GM21381 (cell line): ENCODE measurements around the gene HIGD2B.
"Not testable (repeated sequence)": the region's sequence is repeated elsewhere in the genome, so short reads cannot be mapped to it uniquely, and the experiment has no call there.

Source experiments
- ATAC-seq: cut with Tn5 transposase; IDR thresholded peaks from one replicate; pipeline ENCODE4 v1.9.1; 2021; ENCODE audit warnings: mild to moderate bottlenecking, moderate library complexity; ENCODE audit not compliant: unreplicated experiment

Gene HIGD2B

GRCh38 chr15:72680931-72681330 is 5.1 kb downstream of the HIGD2B start:
- no peak for ATAC-seq

DNA sequence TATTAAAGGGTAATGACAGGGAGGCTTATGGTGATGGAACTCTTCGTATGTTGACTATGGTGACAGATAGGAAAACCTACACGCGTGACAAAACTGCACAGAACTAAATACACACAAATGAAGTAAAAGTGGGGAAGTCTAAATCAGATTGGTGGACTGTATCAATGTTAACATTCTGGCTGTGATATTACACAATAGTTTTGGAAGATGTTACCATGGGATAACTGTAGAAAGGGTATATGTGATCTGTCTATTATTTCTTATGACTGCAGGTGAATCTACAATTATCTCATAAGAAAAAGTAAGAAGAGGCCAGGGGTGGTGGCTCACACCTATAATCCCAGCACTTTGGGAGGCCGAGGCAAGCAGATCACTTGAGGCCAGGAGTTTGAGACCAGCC is 9.1 kb downstream of the HIGD2B start:
- ATAC-seq, result no peak

- ATAC-seq, result no peak
These were observed 14.5 kb downstream of the HIGD2B start for GRCh38 chr15:72671525-72671924.

- ATAC-seq, result peak; percentile 95
These were observed 15.2 kb downstream of the HIGD2B start for GRCh38 chr15:72670656-72671352.

GRCh38 chr15:72669803-72670202 is 16.2 kb downstream of the HIGD2B start:
- ATAC-seq, result not testable (repeated sequence)

DNA sequence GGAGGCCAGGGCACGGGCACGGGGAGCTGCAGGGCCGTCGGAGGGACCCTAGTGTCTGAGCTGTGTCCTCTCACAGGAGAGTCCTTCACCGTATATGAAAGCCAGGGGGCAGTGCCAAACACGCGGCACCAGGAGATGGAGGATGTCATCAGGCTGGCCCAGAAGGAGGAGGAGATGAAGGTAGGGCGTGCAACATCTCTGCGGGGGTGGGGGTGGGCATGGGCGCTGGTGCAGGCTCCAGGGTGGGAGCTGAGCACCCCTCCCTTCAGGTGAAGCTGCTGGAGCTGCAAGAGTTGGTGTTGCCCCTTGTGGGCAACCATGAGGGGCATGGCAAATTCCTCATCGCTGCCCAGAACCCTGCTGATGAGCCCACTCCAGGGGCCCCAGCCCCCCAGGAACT is 20.3 kb downstream of the HIGD2B start:
- not testable (repeated sequence) for ATAC-seq

DNA sequence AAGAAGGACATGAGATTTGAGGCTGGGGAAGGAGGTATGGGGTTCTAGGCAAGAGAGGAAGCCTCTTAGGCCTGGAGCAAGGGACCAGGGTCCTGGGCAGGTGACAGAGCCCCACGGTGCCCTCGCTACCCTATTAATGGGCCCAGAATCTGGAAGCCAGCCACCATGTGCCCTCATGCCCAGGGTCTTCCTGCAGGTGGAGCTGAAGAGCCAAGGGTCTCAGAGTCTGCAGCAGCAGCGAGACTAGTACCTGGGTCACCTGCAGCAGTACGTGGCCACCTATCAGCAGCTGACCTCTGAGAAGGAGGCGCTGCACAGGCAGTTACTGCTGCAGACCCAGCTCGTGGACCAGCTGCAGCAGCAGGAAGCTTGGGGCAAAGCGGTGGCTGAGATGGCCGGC is 22.1 kb downstream of the HIGD2B start:
- not testable (repeated sequence) for ATAC-seq

DNA sequence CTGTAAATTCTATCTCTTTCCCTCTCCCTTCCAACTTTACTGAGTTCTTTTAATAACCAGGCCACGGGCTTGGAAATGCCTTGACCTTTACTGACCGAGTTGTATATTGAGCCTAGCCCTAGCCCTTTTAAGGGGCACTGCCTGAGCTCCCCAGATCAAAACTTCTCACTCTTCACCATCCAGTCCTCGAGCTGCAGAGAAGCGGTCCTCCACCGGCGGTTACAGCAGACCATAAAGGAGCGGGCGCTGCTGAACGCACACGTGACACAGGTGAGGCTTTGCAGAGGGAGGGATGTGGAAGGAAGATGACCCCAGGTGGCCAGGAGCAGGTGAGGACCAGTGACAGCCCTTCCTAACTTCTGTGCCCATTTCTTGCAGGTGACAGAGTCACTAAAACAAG is 24.9 kb downstream of the HIGD2B start:
- not testable (repeated sequence) for ATAC-seq

- ATAC-seq, result not testable (repeated sequence)
These were observed 30.0 kb downstream of the HIGD2B start for GRCh38 chr15:72656014-72656413.

- ATAC-seq, result not testable (repeated sequence)
These were observed 31.6 kb downstream of the HIGD2B start, which contains the start of gene GOLGA6B for GRCh38 chr15:72654397-72654796. Gene GOLGA6B (plus strand): TSS chr15:72654697. CDS start chr15:72654738, 41 bp downstream.

- ATAC-seq, result not testable (repeated sequence)
These were observed 37.2 kb downstream of the HIGD2B start for GRCh38 chr15:72648631-72649253.

- ATAC-seq, result not testable (repeated sequence)
These were observed 43.7 kb downstream of the HIGD2B start for GRCh38 chr15:72642271-72642670.

- not testable (repeated sequence) for ATAC-seq
These were observed 46.1 kb downstream of the HIGD2B start for GRCh38 chr15:72639759-72640483.

DNA sequence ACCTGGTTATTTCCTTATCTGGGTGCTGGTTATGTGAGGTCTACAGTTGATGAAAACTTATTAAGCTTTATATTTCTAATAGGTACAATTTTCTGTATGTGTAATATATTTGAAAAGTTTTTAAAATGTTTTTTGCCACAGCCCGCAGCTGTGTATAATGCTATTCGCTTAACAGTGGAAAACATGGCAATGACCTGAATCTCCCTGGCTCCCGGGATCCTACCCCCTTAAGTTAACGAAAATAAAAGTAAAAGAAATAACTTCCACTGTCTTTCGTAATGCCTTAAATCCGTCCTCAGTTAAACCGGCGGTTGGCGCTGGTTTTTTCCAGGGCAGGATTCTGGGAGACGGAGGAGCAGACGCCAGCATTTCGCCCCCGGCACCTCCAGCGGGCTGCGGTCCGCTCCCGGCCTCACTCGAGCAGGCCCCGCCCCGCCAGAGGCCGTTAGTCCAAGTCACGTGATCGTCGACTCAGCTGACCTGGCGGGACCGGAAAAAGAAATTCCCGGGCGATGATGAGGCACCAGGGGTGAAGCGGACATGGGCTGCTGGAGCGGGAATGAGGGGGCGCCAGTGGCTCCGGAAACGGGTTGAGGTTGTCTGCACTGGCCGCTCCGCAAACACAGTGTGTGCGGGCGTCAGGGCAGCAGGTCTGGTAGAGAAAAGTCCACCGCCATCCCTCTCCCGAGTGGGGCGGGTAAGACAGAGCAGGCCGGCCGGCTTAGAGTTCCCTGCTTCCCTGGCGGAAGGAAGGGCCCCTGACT is 49.3 kb downstream of the HIGD2B start:
- not testable (repeated sequence) for ATAC-seq

DNA sequence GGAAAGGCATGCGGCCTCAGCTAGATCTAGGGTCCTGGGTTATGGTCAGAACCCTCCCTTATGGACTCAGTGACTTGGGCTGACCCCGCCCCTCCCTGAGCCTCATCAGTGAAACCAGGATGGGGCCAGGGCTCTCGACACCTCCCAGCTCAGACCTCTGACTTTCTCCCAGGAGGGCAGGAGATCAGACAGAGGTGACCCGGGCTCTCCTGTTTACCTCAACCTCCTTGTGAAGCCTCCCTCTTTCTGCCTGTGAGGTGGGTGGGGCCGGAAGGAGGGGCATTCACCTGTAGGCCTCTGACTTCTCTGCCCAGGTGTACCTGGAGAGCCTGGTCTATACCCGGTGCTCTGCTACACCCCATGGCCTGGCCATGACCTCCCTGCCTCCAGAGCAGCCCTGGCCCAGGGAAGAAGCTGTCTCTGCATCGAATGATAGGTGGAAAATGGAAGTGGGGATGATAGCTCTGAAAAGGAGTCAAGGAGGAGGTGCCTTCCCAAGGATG is 56.9 kb downstream of the HIGD2B start:
- not testable (repeated sequence) for ATAC-seq

GRCh38 chr15:72628249-72629067 is 57.5 kb downstream of the HIGD2B start:
- ATAC-seq, result not testable (repeated sequence)

DNA sequence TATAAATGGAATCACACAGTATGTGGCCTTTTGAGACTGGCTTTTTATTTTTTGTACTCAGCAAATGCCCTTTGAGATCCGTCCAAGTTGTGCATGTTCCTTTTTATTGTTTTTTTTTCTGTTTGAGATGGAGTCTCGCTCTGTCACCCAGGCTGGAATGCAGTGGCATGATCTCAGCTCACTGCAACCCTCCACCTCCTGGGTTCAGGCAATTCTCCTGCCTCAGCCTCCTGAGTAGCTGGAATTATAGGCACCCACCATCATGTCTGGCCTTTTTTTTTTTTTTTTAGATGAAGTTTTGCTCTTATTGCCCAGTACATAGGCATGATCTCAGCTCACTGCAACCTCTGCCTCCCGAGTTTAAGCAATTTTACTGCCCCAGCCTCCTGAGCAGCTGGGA is 59.8 kb downstream of the HIGD2B start:
- ATAC-seq, result not testable (repeated sequence)
